Measurements from ENCODE around the gene TMEM184A. TPM values are rescaled to one million over a fixed set of nuclear protein-coding genes. Genes with fewer than 3 reads are reported as not detected.

Gene TMEM184A
- total and polyA plus RNA-seq, 10 of the 15 experiments (the other 5 are each of a cell fraction or from before 2014, with no cell fraction given), result 0.04 to 0.15 TPM; not detected in 8

- intact Hi-C loops (cut with micrococcal nuclease; ENCODE audit: unreplicated experiment), result loop anchor here (5.0 kb wide), 1 partner anchor 64 kb away; no protein-coding TSS in a partner anchor
- DNase-seq (ENCODE audit: low read depth, low spot score) (no peak), FAIRE-seq (no peak), ATAC-seq (no peak)
- Histone ChIP-seq H4K20me1 (ENCODE audit: control insufficient read depth, insufficient read depth) (no peaks in the 10 kb centered on the region; the same call in 1 of the 2 replicates), H3K4me1 (ENCODE audit: control insufficient read depth, insufficient read depth, low read length) (peaks cover 26% of the 10 kb centered on the region), H3K79me2 (ENCODE audit: control insufficient read depth, insufficient read depth, low read length) (peaks cover 18% of the 10 kb centered on the region), H3K4me3 (peak overlapping the region; percentile 82), H3K9me3 (replicated peaks; ENCODE audit: control insufficient read depth, insufficient read depth, low read length) (no peaks in the 10 kb centered on the region), H3K36me3 (ENCODE audit: control insufficient read depth in 2 of 2, insufficient read depth in 2 of 2, low read length in 1 of 2) (peaks cover 0 to 4% of the 10 kb centered on the region in 2 experiments; a peak in 2 of 4 replicates), H3K27ac (ENCODE audit: control insufficient read depth, insufficient read depth) (peak overlapping the region; percentile 61), H3K9ac (ENCODE audit: control insufficient read depth, insufficient read depth, low read length) (peak overlapping the region; percentile 75), H3K27me3 (replicated peaks in 1 of 2; ENCODE audit: control insufficient read depth in 2 of 2, insufficient read depth in 2 of 2, low read length in 1 of 2) (no peaks in the 10 kb centered on the region), H2AFZ (ENCODE audit: control insufficient read depth, low read depth, low read length) (no peak overlapping the region), H3K4me2 (ENCODE audit: control insufficient read depth, insufficient read depth) (peak overlapping the region; percentile 95)
- 13% methylated on average over 21 of the region's 24 CpGs for WGBS (ENCODE audit: insufficient coverage, insufficient replicate concordance, low lambda C conversion rate, missing lambda C conversion rate)
- ChIA-PET SMC1A (ENCODE audit: uncharacterized antibody, unreplicated experiment) (no interaction called here), POLR2A (no interaction called here), CTCF (no interaction called here), RAD21 (ENCODE audit: unreplicated experiment) (no interaction called here)
- no peak for TF ChIP-seq KLF5 (IDR thresholded peaks at IDR 0.05; ENCODE audit: partially characterized antibody)
- TF ChIP-seq JUND (IDR thresholded peaks at IDR 0.05; ENCODE audit: low read depth, low read length), result no peak
- TF ChIP-seq POLR2A (IDR thresholded peaks at IDR 0.05; ENCODE audit: low read depth, low read length), result no peak
- no peak for TF ChIP-seq EZH2 (IDR thresholded peaks at IDR 0.05; ENCODE audit: borderline replicate concordance, control insufficient read depth, low read depth, low read length)
- TF ChIP-seq MAX (IDR thresholded peaks at IDR 0.05; ENCODE audit: low read depth, low read length), result no peak
- TF ChIP-seq HDGF (IDR thresholded peaks at IDR 0.05), result no peak
- no peak for TF ChIP-seq BMI1 (IDR thresholded peaks at IDR 0.05; ENCODE audit: borderline replicate concordance)
- no peak for TF ChIP-seq NFYA (IDR thresholded peaks at IDR 0.05; ENCODE audit: borderline replicate concordance, low read depth, low read length)
- no peak for TF ChIP-seq SMAD5 (IDR thresholded peaks at IDR 0.05; ENCODE audit: low read depth)
- no peak for TF ChIP-seq SUPT20H (IDR thresholded peaks at IDR 0.05; ENCODE audit: borderline replicate concordance, control insufficient read depth, low read depth, low read length)
- no peak for TF ChIP-seq ZBTB11 (CRISPR knock-in tag; IDR thresholded peaks at IDR 0.05)
- no TSS peak for BruUV-seq (replicated peaks)
- in situ Hi-C loops (cut with MboI), result no loop called here
Observed at GRCh38 chr7:1503390-1503789, 52.6 kb downstream of the TMEM184A start.

Measured in GM12878 (cell line).